ENCODE results near the gene TRIP6.
"Not testable (repeated sequence)": the region's sequence is repeated elsewhere in the genome, so short reads cannot be mapped to it uniquely, and the experiment has no call there.

The TRIP6 gene

DNA sequence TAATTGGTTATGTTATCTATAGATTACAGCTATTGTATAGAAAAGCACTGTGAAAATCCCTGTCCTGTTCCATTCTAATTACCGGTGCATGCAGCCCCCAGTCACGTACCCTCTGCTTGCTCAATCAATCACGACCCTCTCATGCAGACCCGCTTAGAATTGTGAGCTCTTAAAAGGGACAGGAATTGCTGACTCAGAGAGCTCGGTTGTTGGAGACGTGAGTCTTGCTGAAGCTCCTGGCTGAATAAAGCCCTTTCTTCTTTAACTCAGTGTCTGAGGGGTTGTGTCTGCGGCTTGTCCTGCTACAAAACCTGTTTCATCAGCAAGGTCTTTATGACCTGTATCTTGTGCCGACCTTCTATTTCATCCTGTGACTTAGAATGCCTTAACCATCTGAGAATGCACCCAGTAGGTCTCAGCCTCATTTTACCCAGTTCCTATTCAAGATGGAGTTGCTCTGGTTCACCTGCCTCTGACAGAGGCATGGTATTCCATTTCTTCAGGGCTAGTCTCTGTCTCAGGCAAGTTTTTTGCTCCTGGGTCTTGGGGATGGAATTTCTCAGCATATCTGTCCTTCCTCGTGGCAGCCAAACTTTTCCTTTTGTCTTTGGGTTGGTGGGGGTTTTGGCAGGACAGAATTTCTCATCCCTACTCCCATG is 52.7 kb downstream of the TRIP6 start:
- not testable (repeated sequence) for DNase-seq

DNA sequence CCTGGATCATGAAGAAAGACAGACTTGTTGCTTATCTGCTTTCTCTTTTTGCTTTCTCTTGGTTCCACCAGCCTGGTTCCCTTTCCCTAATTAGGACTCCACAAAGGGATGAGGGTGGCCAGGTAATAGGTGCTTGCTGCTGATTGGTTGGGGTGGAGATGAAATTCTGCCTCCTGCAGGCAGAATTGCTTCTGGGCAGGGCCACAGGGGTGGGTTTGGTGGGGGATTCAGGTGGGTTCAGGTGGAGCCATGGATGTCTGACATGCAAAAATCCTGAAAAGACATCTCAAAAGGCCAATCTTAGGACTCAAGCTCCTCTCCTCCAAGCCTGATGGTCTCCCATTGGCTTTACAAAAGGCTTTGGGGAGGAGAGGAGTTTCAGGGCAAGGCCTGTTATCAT is 53.9 kb downstream of the TRIP6 start:
- DNase-seq = no peak

Data from MV-4-11 (cell line).